NCI-H82 (cell line): ENCODE measurements around the gene CXCL12.

ENCODE experiments used
- DNase-seq: peaks from one replicate; lab custom pipeline; 2025; lab: John Stamatoyannopoulos, UW

The CXCL12 gene

DNA sequence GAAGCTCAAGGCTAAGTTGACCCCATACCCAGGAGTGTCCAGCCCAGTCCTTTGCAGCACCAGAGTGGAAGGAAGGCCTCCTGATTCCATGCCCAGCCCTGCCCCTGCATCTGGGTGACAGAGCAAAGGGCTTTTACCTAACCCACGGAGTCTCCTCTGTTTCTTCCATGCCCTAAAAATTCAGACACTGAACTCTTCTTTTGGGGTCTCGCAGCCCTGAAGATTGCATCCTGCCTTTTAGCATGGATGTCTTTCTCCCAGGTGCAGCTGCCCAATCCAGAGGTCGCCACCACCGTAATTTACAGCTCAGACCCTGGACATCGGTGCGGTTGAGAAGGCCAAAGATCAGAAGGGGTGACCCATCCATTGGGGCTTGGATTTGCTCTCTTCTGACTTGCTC is 50.8 kb downstream of the CXCL12 start:
- DNase-seq: no peak

DNA sequence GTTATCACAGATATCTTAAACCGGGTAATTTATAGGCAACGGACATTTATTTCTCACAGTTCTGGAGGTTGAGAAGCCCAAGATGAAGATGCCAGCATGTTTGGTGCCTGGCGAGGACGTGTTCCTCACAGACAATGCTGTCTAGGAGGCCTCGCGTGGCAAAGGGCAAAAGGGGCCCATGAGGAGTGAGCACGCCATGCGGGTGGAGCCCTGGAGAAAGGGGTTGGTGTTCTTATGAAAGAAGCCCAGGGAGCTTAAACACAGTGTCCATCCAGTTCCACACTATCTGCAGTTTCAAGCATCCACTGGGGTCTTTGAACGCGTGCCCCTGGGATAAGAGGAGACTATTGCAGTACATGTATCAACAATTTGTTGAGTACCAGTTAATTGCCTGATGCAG is 51.4 kb downstream of the CXCL12 start:
- no peak for DNase-seq

- no peak for DNase-seq
Observed at GRCh38 chr10:44332465-44332864, 52.4 kb downstream of the CXCL12 start.

GRCh38 chr10:44330431-44330830 is 54.5 kb downstream of the CXCL12 start:
- DNase-seq: no peak

- DNase-seq: no peak
Observed at GRCh38 chr10:44327461-44327860, 57.4 kb downstream of the CXCL12 start.
